Esophagus muscularis mucosa (tissue), 3 donors: ENCODE data around the gene ROMO1.

Experiments
- CTCF ChIP-seq, 3 experiments: fragments of 200-600 bp in 2 of 3; fragments of 450-650 bp in 1 of 3; sonication (generic) in 2 of 3; IDR thresholded peaks; one replicate each; pipeline ENCODE4 v1.5.1; 2017 to 2019; ENCODE audit warnings: antibody characterized with exemption in 3 of 3, mild to moderate bottlenecking in 2 of 3, moderate library complexity in 1 of 3
- POLR2A ChIP-seq: fragments of 450-650 bp; IDR thresholded peaks from one replicate; pipeline ENCODE4 v1.6.1; 2017; ENCODE audit warnings: antibody characterized with exemption, moderate library complexity, mild to moderate bottlenecking, low read depth

GRCh38 chr20:35731469-35731788, 32.2 kb downstream of the ROMO1 start:
- TF ChIP-seq CTCF (IDR thresholded peaks at IDR 0.05) (no peak), POLR2A (no peak)
